ENCODE results near the gene NEUROD2. TPM values are rescaled to one million over a fixed set of nuclear protein-coding genes. Genes with fewer than 3 reads are reported as not detected.
"Not testable (repeated sequence)": the region's sequence is repeated elsewhere in the genome, so short reads cannot be mapped to it uniquely, and the experiment has no call there.

NEUROD2 gene
- total and polyA plus RNA-seq, 2 of the 13 experiments (the other 11 are each of a cell fraction or from before 2014, with no cell fraction given), result not detected

GRCh38 chr17:39591958-39592954 lies 15.5 kb downstream of the NEUROD2 start (continued):
- TF ChIP-seq ZSCAN5A (CRISPR knock-in tag; IDR thresholded peaks at IDR 0.05; ENCODE audit: borderline replicate concordance) (no peak), KMT2B (CRISPR knock-in tag; IDR thresholded peaks at IDR 0.05) (peak; percentile 77), ZNF441 (CRISPR knock-in tag; IDR thresholded peaks at IDR 0.05; ENCODE audit: borderline replicate concordance) (peak; percentile 85; the same call in 1 of the 2 replicates), PREB (CRISPR knock-in tag; IDR thresholded peaks at IDR 0.05) (no peak), HDAC2 (CRISPR knock-in tag; IDR thresholded peaks at IDR 0.05) (no peak; the same call in 1 of the 2 replicates), ZC3H13 (CRISPR knock-in tag; IDR thresholded peaks at IDR 0.05) (peak; percentile 27; the same call in 1 of the 2 replicates), ZBED4 (CRISPR knock-in tag; IDR thresholded peaks at IDR 0.05; ENCODE audit: borderline replicate concordance) (peak; percentile 77; the same call in 1 of the 2 replicates), KMT2A (CRISPR knock-in tag; IDR thresholded peaks at IDR 0.05) (0 out of 2 replicates have a peak, but pooled peaks have one; percentile 37)

- WGBS (ENCODE audit: low lambda C conversion rate), result 0% methylated on average over 2 of the region's 2 CpGs
- POLR2A ChIA-PET; H3K9me3 ChIP-seq (ENCODE audit: low read length); H3K4me2 ChIP-seq (ENCODE audit: low read depth, low read length); H3K4me3 ChIP-seq (replicated peaks in 1 of 3; ENCODE audit: insufficient read depth in 1 of 3, low read depth in 2 of 3, low read length in 3 of 3); H3K9ac ChIP-seq (ENCODE audit: insufficient read depth, low read depth, low read length); in situ Hi-C loops (cut with HindIII; ENCODE audit: extremely low pct_ligation_motif_present, low pct_unique_long_range_greater_than_20kb); H3K36me3 ChIP-seq (replicated peaks in 1 of 2; ENCODE audit: control insufficient read depth in 1 of 2, insufficient read depth in 2 of 2, low read length in 2 of 2); DNase-seq (ENCODE audit: low spot score); H3K79me2 ChIP-seq (ENCODE audit: insufficient read depth, low read length); FAIRE-seq; BruUV-seq (replicated peaks); H3K27me3 ChIP-seq (ENCODE audit: control insufficient read depth in 1 of 2, insufficient read depth in 2 of 2, low read length in 2 of 2); H3K27ac ChIP-seq (ENCODE audit: extremely low read length, insufficient read depth, low read length); ATAC-seq; H4K20me1 ChIP-seq (ENCODE audit: insufficient read depth, low read length); CTCF ChIA-PET (ENCODE audit: low intra/inter-chr PET ratio, low total read pairs); intact Hi-C loops (cut with micrococcal nuclease; ENCODE audit: unreplicated experiment); H2AFZ ChIP-seq (ENCODE audit: low read length); H3K4me1 ChIP-seq (ENCODE audit: insufficient read depth, low read length): not testable (repeated sequence)
These were observed 17.5 kb downstream of the NEUROD2 start for GRCh38 chr17:39590180-39590579.

Data from HepG2 (cell line).